Inferior parietal cortex (tissue), 1 donor: ENCODE data around the gene SPATA12.

Experiments used
- DNase-seq: peaks from one replicate; pipeline ENCODE4 v3.0.0-alpha.2; 2016; ENCODE audit errors: extremely low spot score

SPATA12 gene

GRCh38 chr3:57116501-57116900 is 56.0 kb downstream of the SPATA12 start:
- DNase-seq, result no peak

- DNase-seq, result no peak
These were observed 57.8 kb downstream of the SPATA12 start for GRCh38 chr3:57118254-57118653.

GRCh38 chr3:57120040-57120439 is 59.6 kb downstream of the SPATA12 start:
- DNase-seq, result no peak

- DNase-seq, result no peak
These were observed 60.1 kb downstream of the SPATA12 start for GRCh38 chr3:57120451-57121174.
